GM21360 (cell line): Measurements from ENCODE around the gene HNRNPR.
"Not testable (repeated sequence)": the region's sequence is repeated elsewhere in the genome, so short reads cannot be mapped to it uniquely, and the experiment has no call there.

Experiments used
- ATAC-seq: cut with Tn5 transposase; IDR thresholded peaks from one replicate; pipeline ENCODE4 v1.9.1; 2021; ENCODE audit warnings: mild to moderate bottlenecking, moderate library complexity; ENCODE audit not compliant: unreplicated experiment

HNRNPR gene

GRCh38 chr1:23331713-23332112 is 12.4 kb downstream of the HNRNPR start:
- ATAC-seq, result no peak

- ATAC-seq, result no peak
Measured at GRCh38 chr1:23330846-23331245, 13.2 kb downstream of the HNRNPR start.

- ATAC-seq, result no peak
Measured at GRCh38 chr1:23325393-23325792, 18.7 kb downstream of the HNRNPR start.

- ATAC-seq, result no peak
Measured at GRCh38 chr1:23322770-23323169, 21.3 kb downstream of the HNRNPR start.

DNA sequence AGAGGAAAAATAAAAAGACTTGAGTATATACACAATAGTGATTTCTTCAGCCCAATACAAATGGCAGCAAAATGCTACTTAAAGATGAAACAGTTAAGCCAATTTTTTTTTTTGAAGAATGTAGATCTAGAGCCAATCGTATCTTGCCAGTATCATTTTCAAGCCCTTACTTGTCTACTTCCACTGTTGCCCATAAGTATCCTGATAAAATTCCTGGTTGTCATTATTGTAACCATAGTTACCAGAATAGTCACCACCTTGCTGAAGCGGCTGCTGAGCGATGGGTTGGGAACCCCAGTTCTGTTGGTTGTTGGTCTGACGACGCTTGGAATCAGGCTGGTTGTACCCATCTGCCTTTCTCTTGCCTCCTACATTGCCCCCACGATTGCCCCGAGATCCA is 33.8 kb downstream of the HNRNPR start:
- not testable (repeated sequence) for ATAC-seq

DNA sequence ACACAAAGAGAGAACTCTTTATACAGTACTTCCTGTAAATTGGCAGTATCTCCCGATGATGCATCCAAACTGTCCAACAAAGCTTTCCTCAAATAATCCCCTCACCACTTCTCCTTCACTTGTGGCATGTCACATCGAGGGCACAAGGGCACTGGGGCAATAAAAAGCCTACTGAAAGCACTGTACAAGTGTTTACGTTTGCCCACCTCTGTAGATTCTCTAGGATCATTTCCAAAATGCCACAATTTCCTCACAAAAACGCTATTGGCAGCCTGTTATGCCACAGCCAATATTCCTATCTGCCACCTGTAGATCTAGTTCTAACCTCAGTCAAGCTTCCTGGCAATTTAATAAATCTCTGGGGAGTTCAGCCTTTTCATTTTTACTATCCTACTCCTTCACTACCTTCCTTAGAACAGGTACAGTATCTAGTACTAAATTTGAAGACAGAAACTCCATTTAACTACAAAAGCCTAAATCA is 39.9 kb downstream of the HNRNPR start:
- ATAC-seq, result no peak

DNA sequence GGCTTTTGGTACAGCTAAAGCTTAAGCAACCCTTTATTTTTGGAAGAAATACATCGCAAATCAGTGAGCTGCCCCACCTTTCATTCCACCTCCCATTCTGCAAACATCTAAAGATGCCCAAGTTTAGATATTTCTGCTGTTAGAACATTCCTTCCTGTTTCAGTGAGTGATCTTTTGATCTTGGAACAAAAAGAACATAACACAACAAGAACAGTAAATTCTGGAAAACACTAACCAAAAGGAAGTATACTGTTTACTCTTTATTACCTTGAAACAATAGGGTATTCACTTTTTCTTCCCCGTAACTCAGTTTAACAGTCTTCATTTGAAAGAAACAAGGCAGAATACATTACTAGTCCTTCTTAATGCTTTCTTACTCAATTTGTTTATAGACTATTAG is 40.6 kb downstream of the HNRNPR start:
- ATAC-seq, result no peak

DNA sequence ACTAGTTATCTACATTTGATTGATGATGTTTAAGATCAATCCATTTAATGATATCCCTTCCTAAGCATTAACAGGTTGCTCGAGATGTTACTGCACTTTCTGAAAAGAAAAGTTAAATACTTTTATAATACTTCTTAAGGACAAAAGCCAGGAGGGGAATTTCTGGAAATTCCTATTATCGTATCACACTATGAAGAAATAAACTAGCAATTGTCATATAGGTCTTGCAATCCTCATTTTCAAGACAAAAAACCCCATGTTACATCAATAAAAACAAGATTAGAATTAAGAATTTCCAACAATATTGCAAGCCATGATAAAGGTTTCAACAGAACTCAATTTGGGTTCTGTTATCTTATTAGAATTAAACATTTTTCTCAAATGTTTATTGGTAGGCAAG is 47.2 kb downstream of the HNRNPR start:
- ATAC-seq, result no peak

DNA sequence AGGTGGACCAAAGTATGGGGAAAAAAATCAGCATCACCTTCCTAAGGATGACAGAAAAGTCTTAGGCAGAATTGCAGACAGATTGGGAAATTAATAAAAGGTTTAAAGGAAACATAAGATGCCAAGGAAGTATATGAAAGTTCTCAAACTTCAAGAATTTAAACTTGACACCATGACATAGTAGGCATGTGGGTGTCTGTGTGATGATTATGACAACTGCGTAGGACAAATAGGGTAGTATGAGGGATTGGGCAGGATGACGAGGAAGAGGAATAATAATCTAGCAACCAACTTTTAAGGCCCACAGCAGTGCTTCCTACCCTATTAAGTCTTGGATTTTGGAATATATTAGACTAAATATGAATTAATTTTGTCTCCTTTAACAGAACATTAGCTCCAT is 52.4 kb downstream of the HNRNPR start:
- no peak for ATAC-seq

GRCh38 chr1:23290836-23291565 is 53.1 kb downstream of the HNRNPR start:
- ATAC-seq, result no peak

DNA sequence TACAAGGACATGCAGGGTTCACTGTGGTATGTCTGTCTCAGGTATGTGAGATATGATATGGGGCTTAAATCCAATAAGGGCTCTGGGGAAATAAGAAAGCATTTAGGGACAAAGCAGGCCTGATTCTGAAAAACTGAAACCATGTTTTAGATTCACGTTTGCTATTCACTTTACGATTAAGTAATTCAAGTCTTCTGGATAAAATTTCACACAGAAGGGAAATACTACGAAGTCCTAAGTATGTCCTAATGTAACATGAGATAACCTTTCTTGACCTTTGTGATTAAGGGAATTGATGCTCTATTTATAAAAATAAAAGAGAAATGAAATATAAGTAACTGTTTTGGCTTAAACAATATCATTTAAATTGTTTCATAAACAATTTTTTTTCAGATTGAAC is 55.4 kb downstream of the HNRNPR start:
- ATAC-seq, result no peak

DNA sequence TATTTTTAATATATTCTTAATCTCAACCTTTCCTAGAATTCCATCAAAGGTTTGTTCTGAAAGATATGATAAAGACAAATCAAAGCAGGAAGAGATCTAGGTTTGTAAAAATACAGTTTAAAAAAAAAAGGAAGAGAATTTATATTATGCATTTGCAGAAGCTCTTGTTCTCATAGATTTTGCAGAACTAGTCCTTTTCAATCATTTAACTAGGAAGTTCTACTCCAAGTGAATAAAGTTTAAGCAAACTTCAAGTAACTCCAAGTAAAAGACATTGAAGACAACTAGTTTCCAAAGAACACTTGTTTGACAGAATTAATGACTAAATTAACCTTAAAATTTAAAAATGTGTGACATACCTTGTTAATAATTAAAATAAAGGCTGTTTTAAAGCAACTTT is 55.9 kb downstream of the HNRNPR start:
- ATAC-seq, result no peak

- ATAC-seq, result no peak
Measured at GRCh38 chr1:23286401-23286800, 57.7 kb downstream of the HNRNPR start.

- no peak for ATAC-seq
Measured at GRCh38 chr1:23283667-23284602, 60.1 kb downstream of the HNRNPR start.

- no peak for ATAC-seq
Measured at GRCh38 chr1:23282957-23283356, 61.1 kb downstream of the HNRNPR start.

GRCh38 chr1:23278717-23279116 is 65.4 kb downstream of the HNRNPR start:
- ATAC-seq, result no peak

DNA sequence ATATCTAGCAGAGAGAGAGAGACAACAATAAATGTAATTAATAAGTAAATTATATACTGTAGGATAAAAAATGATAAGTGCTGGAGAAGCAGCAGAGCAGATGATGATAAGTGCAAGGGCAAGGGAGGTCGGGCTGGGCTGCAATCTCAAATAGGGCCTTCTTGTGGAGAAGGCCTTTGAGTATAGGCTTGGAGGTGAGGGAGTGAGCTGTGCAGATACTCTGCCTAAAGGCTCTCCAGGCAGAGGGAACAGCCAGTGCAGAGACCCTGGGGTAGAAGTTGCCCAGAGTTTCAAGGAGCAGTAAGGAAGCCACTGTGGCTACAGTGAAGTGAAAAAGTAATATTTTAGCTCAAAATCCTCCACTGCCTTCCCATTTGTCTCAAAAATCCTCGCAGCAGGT is 67.6 kb downstream of the HNRNPR start:
- no peak for ATAC-seq

DNA sequence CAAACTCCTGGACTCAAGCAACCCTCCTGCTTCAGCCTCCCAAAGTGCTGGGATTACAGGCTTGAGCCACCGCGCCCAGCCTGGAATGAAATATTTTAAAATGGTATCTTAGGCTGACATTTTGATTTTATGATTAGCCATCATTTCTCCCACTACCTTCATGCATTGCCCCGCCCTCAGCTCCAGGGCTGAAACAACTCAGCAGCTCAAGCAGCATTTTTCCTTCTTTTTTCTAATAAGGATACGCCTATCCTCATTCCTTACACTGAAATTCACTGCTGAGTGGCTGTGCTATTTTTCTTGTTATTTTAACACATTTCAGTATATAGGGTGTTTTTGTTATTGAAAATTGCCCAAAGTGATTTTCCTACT is 70.0 kb downstream of the HNRNPR start:
- ATAC-seq, result no peak

GRCh38 chr1:23273450-23274133 is 70.5 kb downstream of the HNRNPR start:
- no peak for ATAC-seq

DNA sequence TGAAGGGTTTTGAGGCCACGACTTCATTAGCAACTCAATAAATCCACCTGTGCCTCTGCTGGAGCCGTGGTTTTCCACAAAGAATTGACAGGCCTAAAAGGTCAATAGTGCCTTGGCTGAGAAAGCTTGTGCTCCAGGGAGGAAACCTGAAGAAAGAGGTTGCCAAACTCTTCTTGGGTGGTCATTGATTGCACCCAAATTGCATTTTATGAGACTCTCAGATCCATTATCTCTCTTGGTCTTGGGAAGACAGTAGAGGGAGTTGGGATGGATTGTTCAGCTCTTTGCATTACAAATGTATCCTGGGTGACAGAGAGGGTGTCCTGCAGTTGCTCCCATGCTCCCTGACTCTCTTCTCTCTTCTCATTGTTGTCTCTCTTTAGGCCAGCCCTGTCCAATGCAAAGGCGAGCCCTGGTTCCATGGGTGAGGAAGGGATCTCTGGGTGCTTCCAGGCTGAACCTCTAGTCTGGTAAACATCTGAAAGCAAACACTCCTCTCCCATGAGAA is 80.7 kb downstream of the HNRNPR start:
- no peak for ATAC-seq

GRCh38 chr1:23258082-23258481 is 86.0 kb downstream of the HNRNPR start:
- not testable (repeated sequence) for ATAC-seq
